DND-41 (cell line): ENCODE measurements around the gene TOMM7.

ENCODE experiments used
- ATAC-seq: fragments of 200-7000 bp; cut with Tn5 transposase; 3 replicates; pipeline ENCODE4 v1.9.1; 2021; ENCODE audit warnings: low read depth; ENCODE audit not compliant: insufficient read depth
- DNase-seq: peaks from one replicate; pipeline ENCODE4 v3.0.0-alpha.2; 2020
- H2AFZ ChIP-seq: 2 replicates; pipeline ENCODE4 v1.6.0; 2012; ENCODE audit warnings: low read depth, low read length
- H3K27ac ChIP-seq: 2 replicates; pipeline ENCODE4 v1.5.1; 2012; ENCODE audit warnings: low read length, inconsistent platforms
- H3K27me3 ChIP-seq: fragments of 200-600 bp; sonication (generic); 2 replicates; pipeline ENCODE4 v1.6.0; 2012; ENCODE audit warnings: low read length, mild to moderate bottlenecking, inconsistent platforms; ENCODE audit not compliant: insufficient read depth, poor library complexity
- H3K36me3 ChIP-seq: 2 replicates; pipeline ENCODE4 v1.5.1; 2012; ENCODE audit warnings: low read length, inconsistent platforms; ENCODE audit not compliant: insufficient read depth
- H3K4me1 ChIP-seq: 2 replicates; pipeline ENCODE4 v1.5.1; 2012; ENCODE audit warnings: mild to moderate bottlenecking, low read length; ENCODE audit not compliant: insufficient read depth
- H3K4me2 ChIP-seq: 2 replicates; pipeline ENCODE4 v1.6.0; 2012; ENCODE audit warnings: mild to moderate bottlenecking, moderate library complexity, low read length, inconsistent platforms; ENCODE audit not compliant: insufficient read depth
- H3K4me3 ChIP-seq, 2 experiments: fragments of 200-600 bp in 1 of 2; shearing (Covaris generic) in 1 of 2; 2 replicates each; pipeline ENCODE4 v1.5.1; 2012 to 2016; ENCODE audit warnings: inconsistent platforms in 2 of 2, low read length in 2 of 2, mild to moderate bottlenecking in 2 of 2, low read depth in 1 of 2, moderate library complexity in 1 of 2
- H3K79me2 ChIP-seq: 2 replicates; pipeline ENCODE4 v1.6.0; 2012; ENCODE audit warnings: low read length, inconsistent platforms; ENCODE audit not compliant: insufficient read depth
- H3K9ac ChIP-seq: 2 replicates; pipeline ENCODE4 v1.6.0; 2012; ENCODE audit warnings: low read depth, mild to moderate bottlenecking, inconsistent platforms, low read length, moderate library complexity
- H3K9me3 ChIP-seq: 2 replicates; pipeline ENCODE4 v1.5.1; 2012; ENCODE audit warnings: low read length, moderate library complexity, mild to moderate bottlenecking, inconsistent platforms; ENCODE audit not compliant: insufficient read depth, severe bottlenecking
- H4K20me1 ChIP-seq: 2 replicates; pipeline ENCODE4 v1.6.0; 2012; ENCODE audit warnings: low read length; ENCODE audit not compliant: insufficient read depth
- EZH2 ChIP-seq: IDR thresholded peaks from 3 replicates; pipeline ENCODE4 v1.6.1; 2012; ENCODE audit warnings: borderline replicate concordance, low read depth, mild to moderate bottlenecking, moderate library complexity, low read length, inconsistent platforms; ENCODE audit not compliant: severe bottlenecking
- TF ChIP-seq, protein P1 (sequence below): IDR thresholded peaks from 2 replicates; pipeline ENCODE4 v1.5.1; 2012; ENCODE audit warnings: borderline replicate concordance, low read length, moderate library complexity, mild to moderate bottlenecking; ENCODE audit not compliant: poor library complexity, severe bottlenecking; ENCODE audit errors: extremely low read depth

Gene TOMM7

GRCh38 chr7:22864855-22865601 lies 42.4 kb upstream of the TOMM7 start:
- Histone ChIP-seq H3K4me2 (no peak overlapping the region), H4K20me1 (no peaks in the 10 kb centered on the region), H3K27ac (no peak overlapping the region), H3K4me3 (no peak overlapping the region), H3K79me2 (no peaks in the 10 kb centered on the region), H2AFZ (no peak overlapping the region), H3K36me3 (0 out of 2 replicates have a peak, but pooled peaks cover 6% of the 10 kb centered on the region), H3K4me1 (no peaks in the 10 kb centered on the region), H3K27me3 (no peaks in the 10 kb centered on the region), H3K9ac (no peak overlapping the region), H3K9me3 (no peaks in the 10 kb centered on the region)
- ATAC-seq (peak; percentile 33; the same call in 1 of the 3 replicates), DNase-seq (peak; percentile 21)
- TF ChIP-seq EZH2: no peak
- TF ChIP-seq, protein P1, sequence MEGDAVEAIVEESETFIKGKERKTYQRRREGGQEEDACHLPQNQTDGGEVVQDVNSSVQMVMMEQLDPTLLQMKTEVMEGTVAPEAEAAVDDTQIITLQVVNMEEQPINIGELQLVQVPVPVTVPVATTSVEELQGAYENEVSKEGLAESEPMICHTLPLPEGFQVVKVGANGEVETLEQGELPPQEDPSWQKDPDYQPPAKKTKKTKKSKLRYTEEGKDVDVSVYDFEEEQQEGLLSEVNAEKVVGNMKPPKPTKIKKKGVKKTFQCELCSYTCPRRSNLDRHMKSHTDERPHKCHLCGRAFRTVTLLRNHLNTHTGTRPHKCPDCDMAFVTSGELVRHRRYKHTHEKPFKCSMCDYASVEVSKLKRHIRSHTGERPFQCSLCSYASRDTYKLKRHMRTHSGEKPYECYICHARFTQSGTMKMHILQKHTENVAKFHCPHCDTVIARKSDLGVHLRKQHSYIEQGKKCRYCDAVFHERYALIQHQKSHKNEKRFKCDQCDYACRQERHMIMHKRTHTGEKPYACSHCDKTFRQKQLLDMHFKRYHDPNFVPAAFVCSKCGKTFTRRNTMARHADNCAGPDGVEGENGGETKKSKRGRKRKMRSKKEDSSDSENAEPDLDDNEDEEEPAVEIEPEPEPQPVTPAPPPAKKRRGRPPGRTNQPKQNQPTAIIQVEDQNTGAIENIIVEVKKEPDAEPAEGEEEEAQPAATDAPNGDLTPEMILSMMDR: no peak

GRCh38 chr7:22864301-22864700 lies 41.7 kb upstream of the TOMM7 start:
- Histone ChIP-seq H4K20me1 (no peaks in the 10 kb centered on the region), H3K27ac (no peak overlapping the region), H2AFZ (no peak overlapping the region), H3K4me3 (no peak overlapping the region), H3K27me3 (no peaks in the 10 kb centered on the region), H3K79me2 (no peaks in the 10 kb centered on the region), H3K9ac (no peak overlapping the region), H3K36me3 (0 out of 2 replicates have a peak, but pooled peaks cover 7% of the 10 kb centered on the region), H3K4me1 (no peaks in the 10 kb centered on the region), H3K4me2 (no peak overlapping the region), H3K9me3 (no peaks in the 10 kb centered on the region)
- DNase-seq: no peak
- TF ChIP-seq, protein P1: no peak
- no peak for TF ChIP-seq EZH2
- ATAC-seq: no peak

- Histone ChIP-seq H3K79me2 (no peaks in the 10 kb centered on the region), H3K4me3 (no peak overlapping the region), H3K9ac (no peak overlapping the region), H3K27me3 (no peaks in the 10 kb centered on the region), H3K9me3 (no peaks in the 10 kb centered on the region), H3K36me3 (peaks cover 17% of the 10 kb centered on the region; the same call in 1 of the 2 replicates), H3K27ac (no peak overlapping the region), H2AFZ (no peak overlapping the region), H4K20me1 (no peaks in the 10 kb centered on the region), H3K4me1 (no peaks in the 10 kb centered on the region), H3K4me2 (no peak overlapping the region)
- no peak for DNase-seq
- no peak for ATAC-seq
- no peak for TF ChIP-seq EZH2
- TF ChIP-seq, protein P1: no peak
Observed at GRCh38 chr7:22863156-22863899, 40.7 kb upstream of the TOMM7 start.
